Stimulated activated CD8-positive, alpha-beta memory T cell treated with anti-CD3 and anti-CD28 coated beads, Interleukin-7, amount 100 ng/mL, for 4 hours (primary cell): ENCODE results near the gene PAX4.
"Not testable (repeated sequence)": the region's sequence is repeated elsewhere in the genome, so short reads cannot be mapped to it uniquely, and the experiment has no call there.

ENCODE experiments used
- DNase-seq, 2 donors: peaks; one replicate each; pipeline ENCODE4 v3.0.0-alpha.2; 2020; ENCODE audit warnings: low read depth in 2 of 2

Gene PAX4

DNA sequence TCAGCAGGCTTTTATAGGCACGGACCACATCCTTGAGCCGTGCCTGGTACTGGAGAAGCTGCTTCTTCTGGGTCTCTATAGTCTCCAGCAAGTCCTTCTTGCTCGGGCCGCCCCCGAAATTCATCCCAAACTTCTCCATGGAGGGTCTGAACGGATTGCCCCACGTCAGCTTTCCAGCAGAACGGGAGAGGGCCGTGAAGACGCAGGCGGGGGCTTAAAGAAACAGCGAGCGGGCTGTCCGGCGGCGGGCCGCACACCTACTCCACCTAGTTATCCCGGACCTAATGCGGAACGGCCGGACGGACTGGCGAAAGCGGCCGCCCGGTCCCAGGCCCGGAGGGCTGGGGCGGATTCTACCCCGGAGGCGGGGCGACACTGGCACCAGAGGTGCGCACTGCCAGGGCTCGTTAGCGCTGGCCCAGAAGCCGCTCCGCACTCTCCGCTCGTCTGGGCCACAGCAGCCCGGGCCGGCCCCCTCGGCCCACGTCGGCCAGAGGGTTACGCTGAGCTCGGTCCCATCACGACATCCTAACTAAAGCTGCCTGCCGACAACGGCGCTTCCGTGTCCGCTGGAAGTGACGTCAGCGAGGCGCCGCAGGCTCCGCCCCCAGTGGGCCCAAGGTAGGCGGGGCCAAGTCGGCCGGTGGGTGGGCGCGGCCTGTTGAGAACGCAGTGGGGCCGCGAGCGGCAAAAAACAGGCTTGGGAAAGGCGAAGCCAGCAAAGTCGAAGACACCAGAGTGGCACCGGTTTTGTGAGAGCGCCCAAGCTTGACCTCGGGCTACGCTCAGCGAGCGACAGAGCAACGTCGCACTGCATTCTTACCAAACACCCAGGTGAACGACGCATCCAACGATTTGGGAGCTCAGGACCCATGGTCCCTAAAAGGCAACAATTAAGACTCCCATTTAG is 32.6 kb downstream of the PAX4 start, which contains the start of gene GCC1:
Gene GCC1 (minus strand): TSS at position 553 of the 910 bp plus-strand sequence. CDS start 414 bp downstream, at position 139.
- DNase-seq = peak; percentile 84 to 85

DNA sequence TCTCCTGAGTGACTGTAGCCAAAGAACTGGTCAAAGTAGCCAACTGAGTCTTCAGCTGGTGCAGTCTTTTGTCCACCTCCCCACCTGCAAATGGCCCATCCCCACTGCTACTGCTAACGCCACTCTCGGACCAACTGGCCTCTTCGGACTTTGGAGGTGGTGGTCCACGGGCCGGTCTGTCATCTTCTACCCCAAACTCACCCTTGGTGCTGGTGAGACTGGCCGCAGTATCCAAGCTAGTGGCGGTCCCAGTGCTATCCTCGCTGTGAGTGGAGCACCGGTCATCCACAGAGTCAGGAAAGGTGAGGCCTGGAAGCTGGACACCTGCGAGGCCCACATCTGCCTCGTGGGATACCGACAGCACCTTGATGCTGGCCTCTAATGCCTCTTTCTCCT is 33.3 kb downstream of the PAX4 start:
- no peak for DNase-seq

DNA sequence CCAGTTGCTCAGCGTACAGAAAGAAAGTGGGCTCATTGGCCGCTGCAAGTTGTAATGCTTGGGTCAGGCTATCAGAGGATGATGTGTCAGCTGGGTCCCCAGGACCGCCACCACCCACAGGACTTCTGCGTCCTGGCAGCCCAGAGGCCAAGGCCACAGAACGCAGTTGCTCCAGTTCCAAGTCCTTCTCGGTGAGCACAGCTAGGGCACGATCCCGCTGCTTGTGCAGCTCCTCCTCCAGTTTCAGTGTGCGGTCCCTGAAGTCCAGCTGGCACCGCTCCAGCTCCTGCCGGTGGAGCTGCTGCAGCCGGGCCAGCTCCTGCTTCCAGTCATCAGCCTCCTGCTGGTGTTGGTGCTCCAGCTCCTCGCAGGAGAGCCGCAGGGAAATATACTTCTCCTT is 35.6 kb downstream of the PAX4 start:
- DNase-seq = no peak

DNA sequence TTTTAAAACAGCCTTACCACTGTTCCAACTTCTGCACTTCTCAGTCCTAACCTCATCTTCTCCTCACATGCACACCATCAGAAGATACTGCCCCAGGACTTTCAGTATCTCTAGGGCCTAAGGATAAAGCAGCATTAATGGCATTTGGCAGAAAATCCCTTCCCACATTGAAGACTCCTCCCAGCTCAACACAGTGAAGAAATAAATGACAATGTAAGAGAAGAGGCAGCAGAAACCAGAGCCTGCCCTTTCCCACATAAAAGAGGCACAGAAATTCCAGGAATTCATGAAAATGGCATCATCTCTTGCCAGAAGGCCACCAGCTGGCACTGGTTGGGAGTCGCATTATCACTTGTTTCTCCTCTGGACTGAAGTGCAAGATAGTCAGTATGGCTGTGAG is 36.2 kb downstream of the PAX4 start:
- no peak for DNase-seq

DNA sequence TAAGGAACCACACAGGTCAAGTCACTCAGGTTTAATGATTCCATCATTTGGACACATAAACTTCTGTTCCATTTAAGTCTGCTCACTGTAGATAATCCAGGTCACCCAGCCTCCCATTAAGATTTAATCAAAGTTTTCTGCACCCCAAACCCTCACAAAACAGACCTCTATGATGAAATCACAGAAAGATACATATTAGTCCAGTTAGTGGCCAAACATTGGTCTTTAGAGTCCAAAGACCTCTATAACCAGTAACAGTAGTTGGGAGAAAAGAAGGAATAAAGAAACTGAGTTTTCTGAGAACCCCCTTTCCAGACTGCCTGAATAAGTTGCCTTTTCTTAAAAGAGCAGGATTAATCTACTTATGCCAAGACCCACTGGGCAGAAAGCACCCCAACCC is 37.3 kb downstream of the PAX4 start:
- no peak for DNase-seq

DNA sequence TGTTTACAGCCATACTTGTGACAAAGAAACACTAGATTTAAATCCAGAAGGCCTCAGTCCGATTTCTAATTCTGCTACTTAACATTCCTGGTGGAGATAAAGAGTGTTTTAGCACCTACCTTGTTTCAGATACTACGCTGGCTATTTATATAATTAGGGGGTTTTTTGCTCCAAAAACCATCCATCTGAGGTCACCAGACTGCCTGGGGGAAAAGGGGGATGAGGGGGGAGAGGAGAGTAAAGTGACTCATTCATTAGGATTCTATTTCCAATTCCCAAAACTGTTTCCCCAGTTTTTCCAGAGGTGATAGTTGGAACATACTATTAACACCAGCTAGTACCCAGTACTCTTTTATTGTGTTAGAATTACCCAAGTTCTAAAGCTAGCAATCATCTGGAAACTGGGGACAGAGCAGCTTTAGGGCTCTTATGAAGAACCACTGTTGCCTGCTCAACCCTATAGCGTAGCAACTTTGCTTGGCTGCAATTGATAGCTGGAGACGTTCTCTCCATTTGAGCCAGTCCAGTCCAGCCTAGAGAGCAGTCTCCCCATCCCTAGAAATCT is 39.1 kb downstream of the PAX4 start:
- no peak for DNase-seq

DNA sequence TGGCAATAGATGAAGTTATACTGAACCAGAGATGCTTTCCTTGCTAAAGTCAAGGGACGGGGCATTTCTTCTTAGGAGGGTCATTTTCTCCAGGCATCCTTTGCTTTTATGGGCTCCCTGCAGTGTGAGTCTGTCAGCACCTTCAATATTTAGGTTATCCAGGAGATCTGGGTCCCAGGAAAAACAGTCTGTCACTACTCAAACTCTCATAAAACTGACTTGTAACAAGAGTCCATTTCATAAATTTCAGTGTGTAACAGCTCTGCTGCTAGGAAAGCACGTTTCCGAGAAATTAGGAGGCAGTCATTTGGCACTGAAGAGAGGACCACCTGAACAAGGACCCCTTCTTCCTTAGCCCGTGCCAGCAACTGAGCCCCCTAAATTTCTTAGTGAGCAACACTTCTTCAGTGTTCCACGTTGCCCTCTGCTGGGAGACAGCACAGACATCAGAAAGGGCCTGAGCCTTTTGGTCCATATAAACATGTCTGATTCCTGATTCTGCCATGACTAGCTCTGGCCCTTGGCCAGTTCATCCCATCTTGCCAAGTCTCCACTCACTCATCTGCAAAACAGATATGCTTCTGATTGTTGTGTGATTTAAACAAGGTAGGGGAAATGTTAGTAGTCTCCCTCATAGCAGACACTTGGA is 39.8 kb downstream of the PAX4 start:
- no peak for DNase-seq

DNA sequence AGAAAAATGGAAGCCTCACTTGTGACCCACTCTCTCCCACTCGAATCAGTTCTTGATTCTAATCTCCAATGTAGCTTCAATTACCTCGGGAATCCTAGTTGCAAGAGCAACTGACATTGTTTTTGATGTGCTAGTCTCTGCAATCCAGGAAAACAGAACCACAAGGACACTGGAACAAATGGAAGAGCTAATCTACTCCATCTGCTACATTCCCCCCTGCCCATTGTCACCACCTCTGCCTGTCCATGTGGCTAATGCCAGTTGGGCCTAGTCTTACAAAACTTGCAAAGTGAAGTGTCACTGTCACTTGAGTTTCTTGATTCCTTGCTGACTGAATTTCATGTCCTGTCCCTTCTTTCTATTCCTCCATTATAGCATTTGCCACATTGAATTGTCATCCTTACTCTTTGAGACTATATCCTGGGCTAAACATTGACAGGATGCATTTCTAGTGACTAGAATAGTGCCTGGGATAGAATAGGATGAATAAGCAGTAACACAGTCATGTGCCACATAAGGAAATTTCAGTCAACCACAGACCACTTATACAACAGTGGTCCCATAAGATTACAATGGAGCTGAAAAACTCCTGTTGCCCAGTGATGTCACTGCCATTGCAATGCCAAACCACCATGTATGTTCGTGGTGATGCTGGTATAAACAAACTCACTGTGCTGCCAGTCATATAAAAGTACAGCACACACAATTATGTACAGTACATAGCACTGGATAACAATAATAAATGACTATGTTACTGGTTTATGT is 46.0 kb downstream of the PAX4 start:
- no peak for DNase-seq

DNA sequence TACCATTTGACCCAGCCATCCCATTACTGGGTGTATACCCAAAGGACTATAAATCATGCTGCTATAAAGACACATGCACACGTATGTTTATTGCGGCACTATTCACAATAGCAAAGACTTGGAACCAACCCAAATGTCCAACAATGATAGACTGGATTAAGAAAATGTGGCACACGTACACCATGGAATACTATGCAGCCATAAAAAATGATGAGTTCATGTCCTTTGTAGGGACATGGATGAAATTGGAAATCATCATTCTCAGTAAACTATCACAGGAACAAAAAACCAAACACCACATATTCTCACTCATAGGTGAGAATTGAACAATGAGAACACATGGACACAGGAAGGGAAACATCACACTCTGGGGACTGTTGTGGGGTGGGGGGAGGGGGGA is 49.9 kb downstream of the PAX4 start:
- DNase-seq = not testable (repeated sequence)

DNA sequence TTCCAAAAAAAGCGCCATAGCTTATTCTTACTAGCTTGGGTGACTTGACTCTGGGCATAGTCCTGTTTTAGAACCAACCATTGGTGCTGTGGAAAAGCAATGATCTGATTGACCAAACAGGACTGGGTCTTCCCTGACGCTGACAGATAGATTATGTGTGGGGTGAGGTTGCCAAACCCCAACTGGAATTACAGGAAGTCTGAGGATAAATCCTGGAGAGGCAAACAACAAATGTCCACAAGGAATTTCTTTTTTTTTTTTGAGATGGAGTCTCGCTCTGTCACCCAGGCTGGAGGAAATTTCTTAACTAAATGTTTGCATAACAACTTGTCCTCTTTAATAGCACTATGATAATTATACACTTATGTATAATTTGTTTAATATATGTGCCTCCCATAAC is 51.7 kb downstream of the PAX4 start:
- DNase-seq = no peak
